ENCODE results near the gene EIF1AY.

The EIF1AY gene

GRCh38 chrY:20581687-20582086, 6.1 kb downstream of the EIF1AY start:
- TF ChIP-seq ZNF274 (IDR thresholded peaks at IDR 0.05; ENCODE audit: low read depth, low read length): no peak
- H3K4me3 ChIP-seq (ENCODE audit: low read length): no peak overlapping the region

GRCh38 chrY:20586161-20586560, 10.6 kb downstream of the EIF1AY start:
- TF ChIP-seq ZNF274 (IDR thresholded peaks at IDR 0.05; ENCODE audit: low read depth, low read length): no peak
- H3K4me3 ChIP-seq (ENCODE audit: low read length): no peak overlapping the region

All from GM08714 (cell line).